GM18519 (cell line): ENCODE measurements around the gene RHBDD3.
"Not testable (repeated sequence)": the region's sequence is repeated elsewhere in the genome, so short reads cannot be mapped to it uniquely, and the experiment has no call there.

Source experiments
- ATAC-seq: cut with Tn5 transposase; IDR thresholded peaks from one replicate; pipeline ENCODE4 v1.9.1; 2021; ENCODE audit warnings: mild to moderate bottlenecking, moderate library complexity; ENCODE audit not compliant: unreplicated experiment, low FRiP score

The RHBDD3 gene

DNA sequence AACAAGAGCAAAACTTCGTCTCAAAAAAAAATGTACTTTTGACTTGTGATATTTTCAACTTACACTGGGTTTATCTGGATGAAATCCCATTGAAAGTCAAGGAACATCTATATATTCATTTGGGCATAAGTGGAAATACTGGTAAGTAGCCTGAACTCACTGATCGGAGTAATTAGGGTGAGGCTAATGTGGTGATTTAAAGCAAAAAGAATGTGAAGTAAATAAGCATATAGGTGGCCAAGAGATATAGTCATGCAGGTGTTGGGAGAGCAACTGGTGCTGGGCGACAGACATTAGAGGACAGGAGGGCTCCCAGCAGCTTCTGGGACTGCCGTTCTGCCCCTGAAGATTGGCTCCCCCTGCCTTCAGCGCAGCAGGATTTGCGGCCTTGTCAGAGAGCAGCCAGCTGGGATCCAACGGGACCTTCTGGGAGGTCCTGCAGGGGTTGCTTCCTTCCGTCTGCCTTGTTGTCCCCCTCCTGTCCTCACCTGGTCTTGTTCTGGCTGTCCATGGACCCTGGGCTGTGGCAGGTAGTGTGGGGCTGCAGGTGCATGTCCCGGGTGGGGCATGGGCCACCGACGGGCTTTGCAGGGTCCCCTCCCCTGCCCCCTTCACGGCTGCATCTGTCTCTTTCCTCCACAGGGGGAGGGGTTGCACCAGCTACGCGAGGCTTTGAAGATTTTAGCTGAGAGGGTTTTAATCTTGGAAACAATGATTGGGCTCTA, 14.1 kb downstream of the RHBDD3 start:
- no peak for ATAC-seq

DNA sequence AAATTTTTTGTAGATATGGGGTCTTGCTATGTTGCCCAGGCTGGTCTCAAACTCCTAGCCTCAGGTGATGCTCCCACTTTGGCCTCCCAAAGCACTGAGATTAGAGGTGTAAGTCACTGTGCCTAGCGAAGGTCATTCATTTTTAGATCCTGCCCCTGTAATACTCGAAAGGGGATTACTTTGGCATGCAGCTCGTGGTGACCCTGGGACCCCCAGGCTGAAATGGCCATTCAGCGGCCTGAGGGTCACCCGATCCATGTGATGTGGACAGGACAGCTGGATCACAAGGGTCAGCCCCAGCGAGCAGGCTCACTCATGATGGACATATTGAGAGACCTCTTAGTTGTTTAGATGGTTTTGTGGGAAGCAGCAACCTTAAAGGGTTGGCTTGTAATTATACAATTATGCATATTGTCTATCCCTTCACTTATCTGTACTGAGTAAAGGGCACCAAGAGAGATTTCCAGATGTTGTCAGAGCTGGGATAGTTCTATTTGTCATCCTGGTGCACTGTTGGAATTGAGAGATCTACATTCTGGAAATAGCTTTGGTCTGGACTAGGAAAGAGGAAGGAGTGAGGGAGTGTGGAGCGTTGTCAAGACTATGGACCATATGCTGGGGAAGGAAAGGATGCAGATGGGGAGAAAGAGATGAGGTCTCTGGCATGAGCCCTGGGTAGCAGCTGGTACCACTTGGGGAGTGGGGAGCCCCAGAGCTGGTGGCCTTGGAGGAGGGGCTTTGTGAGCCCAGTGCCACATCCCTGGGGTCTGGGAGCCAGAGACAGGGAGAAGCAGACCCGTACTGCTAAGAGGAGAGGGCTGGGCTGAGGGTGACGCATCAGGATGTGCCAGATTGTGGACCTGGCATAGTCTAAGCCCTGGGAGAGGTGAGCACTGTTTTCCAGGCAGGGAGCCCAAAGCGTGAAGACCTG, 15.5 kb downstream of the RHBDD3 start:
- ATAC-seq, result no peak

DNA sequence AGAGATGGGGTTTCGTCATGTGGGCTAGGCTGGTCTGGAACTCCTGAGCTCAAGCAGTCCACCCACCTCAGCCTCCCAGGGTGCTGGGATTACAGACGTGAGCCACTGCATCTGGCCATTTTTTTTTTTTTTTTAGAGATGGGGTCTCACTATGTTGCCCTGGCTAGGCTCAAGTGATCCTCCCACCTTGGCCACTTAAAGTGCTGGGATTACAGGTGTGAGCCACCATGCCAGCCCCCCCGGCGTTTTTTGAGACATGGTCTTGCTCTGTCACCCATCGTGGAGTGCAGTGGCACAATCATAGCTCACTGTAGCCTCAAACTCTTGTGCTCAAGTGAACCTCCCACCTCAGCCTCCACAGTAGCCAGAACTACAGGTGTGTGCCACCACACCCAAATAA, 16.5 kb downstream of the RHBDD3 start:
- ATAC-seq, result no peak

DNA sequence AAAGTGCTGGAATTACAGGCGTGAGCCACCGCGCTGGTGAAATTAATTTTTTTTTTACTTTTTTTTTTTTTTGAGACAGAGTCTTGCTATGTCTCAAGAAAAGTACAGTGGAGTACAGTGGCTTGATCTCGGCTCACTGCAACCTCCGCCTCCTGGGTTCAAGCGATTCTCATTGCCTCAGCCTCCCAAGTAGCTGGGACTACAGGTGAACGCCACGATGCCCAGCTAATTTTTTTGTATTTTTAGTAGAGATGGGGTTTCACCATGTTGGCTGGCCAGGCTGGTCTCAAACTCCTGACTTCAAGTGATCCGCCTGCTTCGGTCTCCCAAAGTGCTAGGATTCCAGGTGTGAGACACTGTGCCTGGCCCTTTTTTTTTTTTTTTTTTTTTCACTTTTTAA, 19.9 kb downstream of the RHBDD3 start:
- not testable (repeated sequence) for ATAC-seq

DNA sequence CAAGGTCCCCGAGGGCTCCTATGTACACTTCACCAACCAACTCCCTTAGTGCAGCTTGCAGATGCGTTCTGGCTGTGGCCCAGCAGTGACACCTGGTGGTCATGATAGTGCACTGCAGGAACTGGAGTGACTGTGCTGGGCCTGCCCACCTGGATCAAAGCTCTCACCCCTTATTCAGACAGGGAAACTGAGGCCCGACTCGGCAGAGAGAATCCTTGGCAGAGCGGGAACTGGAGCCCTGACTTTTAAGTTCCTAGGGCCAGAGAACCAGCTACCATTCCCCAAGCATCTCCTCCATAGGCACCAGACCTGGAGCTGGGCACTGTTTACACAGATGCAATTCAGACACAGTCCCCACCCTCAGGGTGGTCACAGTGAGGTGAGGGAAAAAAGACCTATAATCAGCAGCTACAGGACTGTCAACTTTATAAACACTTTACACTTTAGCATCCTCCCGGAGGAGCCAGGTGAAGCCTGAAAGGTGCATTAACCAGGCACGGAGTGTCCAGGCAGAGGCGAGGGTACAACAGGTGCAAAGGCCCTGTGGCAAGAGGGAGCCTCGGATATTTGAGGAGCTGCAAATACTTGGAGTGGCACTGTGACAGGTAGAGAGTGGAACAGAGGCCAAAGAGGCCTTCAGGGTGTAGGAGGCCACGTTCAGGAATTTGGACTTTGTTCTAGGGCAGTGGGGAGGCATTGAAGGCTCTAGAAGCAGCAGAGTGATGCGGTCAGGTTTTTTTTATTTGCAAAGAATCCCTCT, 22.0 kb downstream of the RHBDD3 start:
- ATAC-seq, result no peak

DNA sequence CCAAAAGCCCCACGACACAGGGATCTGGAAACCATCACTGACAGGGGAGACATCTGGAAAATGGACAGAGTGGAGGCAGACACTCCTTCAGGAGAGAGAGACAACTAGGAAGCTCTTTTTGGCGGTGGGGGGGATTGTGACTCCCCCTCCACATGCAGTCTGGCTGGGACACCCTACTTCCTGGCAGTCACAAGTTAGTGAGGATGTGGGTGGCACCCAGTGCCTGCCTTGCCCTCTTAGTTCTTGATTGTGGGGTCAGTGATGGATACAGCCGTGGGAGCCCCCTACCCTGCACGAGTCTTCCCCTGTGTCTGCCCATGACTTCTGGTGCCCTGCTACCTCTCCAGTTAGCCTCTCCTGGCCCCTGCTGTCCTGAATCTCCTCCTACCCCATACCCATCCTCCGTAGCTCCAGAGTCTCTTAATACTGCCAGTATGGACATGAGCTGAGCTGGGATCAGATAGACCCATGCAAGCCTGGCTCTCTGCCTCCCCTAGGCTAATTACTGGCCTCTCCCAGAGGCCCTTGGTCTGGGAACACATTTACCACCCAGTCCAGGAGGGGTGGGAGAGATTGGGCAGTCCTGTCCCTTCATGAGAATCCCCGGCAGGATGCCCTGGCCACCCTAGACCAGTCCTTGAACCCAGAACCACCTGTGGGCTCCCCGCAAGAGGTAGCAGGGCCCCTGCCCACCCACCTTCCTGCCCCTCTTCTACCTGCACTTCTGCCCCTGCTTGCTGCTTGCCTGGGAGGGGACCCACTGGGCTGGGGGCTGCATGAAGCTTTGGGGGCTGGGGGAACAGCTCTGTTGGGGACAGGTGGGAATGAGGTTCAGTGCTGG, 22.8 kb downstream of the RHBDD3 start:
- no peak for ATAC-seq

DNA sequence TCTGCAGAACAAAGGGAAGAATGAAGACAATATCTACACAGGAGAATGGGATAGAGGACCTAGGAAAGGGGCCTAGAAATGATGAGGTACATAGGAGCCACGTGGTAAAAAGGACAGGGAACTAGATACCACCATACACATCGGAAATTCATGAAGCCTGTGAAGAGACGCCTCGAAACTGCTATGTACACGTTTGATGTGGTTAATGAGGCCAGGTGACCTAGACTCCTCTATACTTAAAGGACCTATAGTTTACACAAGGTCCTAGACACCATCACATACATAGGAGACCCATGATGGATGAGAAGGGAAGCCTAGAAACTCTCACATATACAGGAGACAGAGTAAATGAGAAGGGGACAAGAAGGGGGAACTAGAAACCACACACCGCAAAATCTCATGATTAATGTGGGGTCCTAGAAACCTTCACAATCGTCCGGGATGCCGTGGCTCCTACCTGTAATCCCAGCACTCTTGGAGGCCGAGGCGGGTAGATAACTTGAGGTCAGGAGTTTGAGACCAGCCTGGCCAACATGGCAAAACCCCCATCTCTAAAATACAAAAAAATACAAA, 23.8 kb downstream of the RHBDD3 start:
- no peak for ATAC-seq

DNA sequence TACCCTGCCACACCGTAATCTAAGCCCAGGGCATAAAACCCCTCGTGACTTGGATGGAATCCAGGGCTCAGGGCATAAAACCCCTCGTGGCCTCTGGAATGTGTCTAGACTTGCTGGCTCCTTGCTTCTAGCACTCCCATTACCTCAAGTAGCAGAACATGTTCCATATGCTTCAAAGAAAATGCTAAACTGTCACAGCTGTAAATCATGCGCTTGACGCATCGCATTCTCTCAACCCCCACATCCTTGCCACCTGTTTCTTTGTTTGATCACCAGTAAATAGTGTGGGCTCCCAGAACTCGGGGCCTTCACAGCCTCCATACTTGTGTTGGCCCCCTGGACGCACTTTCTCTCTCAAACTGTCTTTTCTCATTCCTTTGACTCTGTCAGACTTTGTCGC, 27.3 kb downstream of the RHBDD3 start:
- ATAC-seq, result not testable (repeated sequence)

DNA sequence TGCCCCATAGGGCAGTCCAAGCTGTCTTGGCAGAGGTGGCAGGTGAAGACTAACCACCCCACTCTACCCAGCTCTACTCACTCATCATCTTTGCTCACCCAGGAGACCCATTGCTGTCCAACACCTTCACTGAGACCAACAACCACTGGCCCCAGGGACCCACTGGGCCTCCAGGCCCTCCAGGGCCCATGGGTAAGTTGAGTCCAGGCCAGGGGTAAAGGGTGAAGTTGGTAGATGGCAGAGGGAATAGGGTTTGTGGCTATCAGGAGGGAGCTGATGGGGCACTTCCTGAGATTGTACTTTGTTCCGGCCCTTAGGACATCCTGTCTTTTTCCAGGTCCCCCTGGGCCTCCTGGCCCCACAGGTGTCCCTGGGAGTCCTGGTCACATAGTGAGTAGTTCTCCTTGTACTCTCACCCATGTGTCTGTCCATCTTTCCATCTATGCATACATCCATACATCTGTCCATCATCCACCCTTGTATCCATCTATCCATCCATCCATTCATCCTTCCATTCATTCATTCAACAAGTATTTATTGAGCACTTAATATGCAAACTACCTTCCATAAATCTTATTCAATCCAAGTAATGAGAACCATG, 34.4 kb downstream of the RHBDD3 start:
- ATAC-seq, result no peak

DNA sequence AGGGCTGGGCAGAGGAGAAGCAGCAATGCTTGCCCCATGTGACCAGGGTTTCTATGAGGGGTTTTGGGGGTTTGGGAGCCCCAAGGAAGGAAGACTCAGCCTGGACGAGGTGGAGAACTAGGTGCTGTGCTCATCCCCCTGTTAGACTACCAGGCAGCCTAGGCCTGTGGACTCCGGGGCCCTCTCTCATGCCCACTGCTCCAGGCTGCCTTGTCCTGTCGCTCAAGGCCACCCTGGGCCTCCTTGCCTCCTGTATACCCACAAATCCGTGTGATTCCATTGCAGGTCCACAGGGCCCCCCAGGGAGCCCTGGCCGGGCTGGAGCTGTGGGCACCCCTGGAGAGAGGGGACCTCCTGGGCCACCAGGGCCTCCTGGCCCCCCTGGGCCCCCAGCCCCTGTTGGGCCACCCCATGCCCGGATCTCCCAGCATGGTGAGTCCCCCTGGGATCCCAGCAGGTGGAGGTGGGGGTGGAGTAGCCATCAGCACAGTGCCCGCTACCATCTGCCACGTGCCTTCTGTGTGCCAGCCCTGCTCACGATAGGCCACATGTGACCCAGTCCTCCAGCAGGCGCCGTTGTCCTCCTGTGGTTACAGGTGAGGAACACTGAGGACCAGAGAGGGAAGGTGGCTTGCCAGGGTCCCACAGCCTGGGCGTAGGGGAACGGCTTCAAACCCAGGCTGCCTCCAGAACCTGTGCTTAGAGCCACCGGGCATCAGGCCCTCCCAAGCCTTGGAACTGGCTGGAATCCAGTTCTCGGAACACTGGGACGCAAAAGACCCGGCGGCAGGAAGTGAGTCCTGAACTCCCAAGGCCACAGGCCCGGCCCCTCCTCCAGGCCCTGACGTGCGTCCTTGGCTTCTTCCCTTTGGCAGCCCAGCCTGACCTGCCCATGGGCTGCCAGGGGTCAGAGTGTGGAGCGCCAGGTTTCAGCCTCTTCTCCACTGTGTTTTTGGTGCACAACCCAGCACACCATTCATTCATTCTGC, 35.5 kb downstream of the RHBDD3 start:
- ATAC-seq, result no peak

DNA sequence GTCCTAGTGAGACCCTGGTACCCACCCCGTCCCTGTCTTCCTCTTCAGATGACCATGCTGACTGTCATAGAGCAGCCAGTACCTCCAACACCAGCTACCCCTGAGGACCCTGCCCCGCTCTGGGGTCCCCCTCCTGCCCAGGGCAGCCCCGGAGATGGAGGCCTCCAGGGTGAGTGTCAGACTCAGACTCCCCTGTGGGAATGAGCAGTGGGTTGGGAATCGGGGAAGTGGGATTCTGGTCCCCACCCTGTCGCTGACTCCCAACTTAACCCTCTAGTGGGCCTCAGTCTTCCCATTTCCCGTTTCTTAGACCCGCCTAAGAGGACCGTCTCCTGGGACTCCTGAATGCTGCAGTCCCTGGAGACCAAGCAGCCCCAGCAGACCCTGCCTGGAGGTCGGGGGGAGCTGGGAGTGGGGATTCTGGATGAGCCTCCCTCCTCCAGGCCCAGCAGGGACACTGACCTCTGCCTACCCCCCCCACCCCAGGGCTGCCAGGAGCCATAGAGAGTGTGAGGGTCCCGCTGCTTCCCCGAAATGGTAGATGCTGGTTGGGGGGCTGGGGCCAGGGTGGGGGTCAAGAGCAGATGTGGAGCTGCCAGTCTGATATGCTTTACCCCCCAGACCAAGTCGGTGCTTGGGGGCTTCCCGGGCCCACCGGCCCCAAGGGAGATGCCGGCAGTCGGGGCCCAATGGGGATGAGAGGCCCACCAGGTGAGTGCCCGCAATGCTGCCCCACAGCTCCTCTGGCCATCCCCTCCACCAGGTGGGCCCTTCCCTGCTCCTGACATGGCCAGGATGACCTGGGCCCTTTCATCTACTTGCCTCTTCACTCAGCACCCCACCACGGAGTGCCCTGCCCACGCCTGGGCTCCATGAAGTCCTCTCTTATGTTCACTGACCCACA, 36.6 kb downstream of the RHBDD3 start:
- ATAC-seq, result no peak

DNA sequence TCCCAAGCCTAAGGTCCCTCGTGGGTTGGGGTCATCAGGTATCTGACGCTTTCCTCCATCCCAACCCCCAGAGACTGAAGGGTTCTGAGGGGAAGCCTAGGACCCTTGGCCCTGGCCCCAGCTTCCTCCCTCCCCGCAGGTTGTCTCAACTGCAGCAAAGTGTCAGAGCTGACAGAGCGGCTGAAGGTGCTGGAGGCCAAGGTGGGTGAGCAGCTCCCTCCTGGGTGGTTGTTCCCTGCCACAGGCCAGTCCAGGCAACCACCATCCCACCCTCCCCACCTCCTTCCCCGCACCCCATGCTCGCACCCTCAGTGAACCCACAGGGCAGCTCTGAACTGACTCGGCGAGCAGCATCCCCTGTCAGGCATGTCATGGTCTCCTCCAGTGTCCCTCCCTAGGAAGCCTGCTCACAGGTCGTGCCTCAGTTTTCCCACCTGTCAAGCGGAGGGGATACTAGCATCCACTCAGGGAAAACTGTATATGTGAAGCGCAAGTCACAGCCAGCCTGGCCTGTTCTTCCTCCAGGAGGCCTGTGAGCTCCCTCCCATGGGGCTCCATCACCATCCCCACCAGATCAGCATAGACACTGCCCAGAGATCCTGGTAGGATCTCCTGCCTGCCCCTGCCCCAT, 41.3 kb downstream of the RHBDD3 start:
- ATAC-seq, result no peak

DNA sequence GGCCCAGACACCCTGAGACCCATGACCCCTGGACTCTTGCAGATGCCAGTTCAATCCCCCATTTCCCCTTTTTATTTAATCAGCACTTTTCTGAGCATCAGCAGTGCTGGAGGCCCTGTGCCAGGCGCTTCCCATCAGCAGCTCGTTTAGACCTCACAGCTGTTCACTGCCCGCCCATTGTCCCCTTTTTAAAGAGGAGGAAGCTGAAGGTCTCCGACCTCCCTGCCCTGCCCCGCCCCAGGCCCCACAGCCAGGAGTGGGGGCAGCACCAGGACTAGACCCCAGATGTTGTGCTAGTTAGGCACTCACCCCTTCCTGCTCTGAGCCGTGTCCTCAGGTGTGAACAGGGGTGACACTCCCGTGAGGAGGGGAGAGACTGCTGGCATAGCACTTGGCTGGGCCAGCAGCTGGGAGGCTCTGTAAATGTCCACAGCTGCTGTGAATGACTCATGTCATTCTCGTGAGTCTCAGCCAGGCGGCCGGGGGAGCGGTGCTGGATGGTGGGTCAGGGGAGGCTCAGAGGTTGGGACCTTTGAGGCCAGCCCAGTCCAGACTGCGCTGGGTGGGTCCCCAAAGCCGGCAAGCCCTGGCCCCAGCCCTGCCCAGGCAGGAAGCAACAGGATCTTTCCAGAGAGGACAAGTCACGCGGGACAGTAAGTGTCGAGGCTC, 42.2 kb downstream of the RHBDD3 start:
- no peak for ATAC-seq

DNA sequence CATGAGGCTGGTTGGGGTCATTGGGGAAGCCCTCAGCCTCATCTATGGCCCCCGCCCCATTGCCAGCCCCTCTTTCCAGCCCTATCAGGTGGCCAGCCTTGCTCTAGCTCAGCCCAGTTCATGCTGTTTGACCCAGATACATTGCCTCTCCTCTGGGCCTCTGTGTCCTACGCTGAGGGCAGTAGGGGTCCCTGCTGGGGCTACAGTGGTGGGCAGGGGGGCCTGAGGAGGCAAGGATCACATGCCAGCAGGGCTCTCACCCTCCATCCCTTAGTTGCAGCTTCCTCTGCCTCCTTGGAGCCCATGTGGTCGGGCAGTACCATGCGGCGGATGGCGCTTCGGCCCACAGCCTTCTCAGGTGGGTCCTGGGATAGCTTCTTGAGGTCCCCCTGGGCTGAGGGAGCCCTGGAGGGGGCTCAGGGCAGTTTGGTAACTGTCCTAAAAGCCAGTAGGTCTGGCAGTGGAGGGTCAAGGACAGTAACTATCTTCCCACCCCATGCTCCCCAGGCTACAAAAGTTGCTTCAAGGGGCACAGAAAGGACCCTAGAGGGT, 42.8 kb downstream of the RHBDD3 start:
- no peak for ATAC-seq

DNA sequence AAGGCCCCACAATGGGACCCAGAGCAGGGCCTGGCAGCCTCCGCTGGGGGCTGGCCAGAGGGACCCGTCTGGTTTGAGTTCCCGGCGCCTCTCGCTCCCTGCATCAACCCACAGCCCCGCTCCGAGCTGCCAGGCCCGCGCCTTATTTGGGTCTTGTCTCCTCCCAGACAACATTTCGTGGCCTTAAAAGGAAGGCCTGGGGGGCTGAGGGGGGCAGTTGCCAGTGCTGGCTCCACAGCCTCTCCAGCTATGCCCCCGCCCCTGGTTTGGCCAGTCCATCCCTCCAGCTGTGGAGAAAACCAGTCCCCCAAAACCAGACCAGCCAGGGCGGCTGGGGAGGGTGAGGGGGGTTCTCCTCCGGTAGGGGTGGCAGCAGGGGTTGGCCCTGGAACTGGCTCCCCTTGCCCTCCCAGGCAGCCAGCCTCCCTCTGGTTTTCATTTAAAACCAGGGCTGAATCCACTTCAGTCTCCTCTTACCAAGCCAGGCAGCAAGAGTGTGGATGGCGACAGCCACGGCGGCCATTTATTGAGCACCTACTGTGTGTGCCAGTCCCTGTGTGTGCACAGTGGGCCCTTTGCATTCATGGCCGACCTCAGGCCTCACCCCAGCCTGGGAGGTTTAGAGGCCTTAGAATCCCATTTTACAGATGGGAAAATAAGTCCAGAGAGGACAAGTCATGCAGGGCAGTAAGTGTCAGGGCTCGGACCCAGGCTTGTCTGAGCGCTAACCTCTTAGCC, 43.5 kb downstream of the RHBDD3 start:
- ATAC-seq, result no peak
